Heart left ventricle (tissue), 16 donors: ENCODE results near the gene C5orf47. TPM values are rescaled to one million over a fixed set of nuclear protein-coding genes. Genes with fewer than 3 reads are reported as not detected.

ENCODE experiments used
- ATAC-seq, 4 donors: fragments of 200-7000 bp; cut with Tn5 transposase; one replicate each; pipeline ENCODE4 v1.9.1; 2020 to 2022; ENCODE audit warnings: moderate library complexity in 4 of 4, mild to moderate bottlenecking in 3 of 4, moderate number of reproducible peaks in 1 of 4
- DNase-seq, 5 donors: peaks; one replicate each; pipeline ENCODE4 v3.0.0-alpha.2; 2020
- H3K27ac ChIP-seq, 12 donors: fragments of 200-600 bp; sonication (generic) in 4 of 12; one replicate each; pipeline versions ENCODE4 v1.5.0 to v1.8.0; 2016 to 2022; ENCODE audit warnings: mild to moderate bottlenecking in 2 of 12
- H3K27me3 ChIP-seq, 9 donors: fragments of 200-600 bp; sonication (generic) in 2 of 9; one replicate each; pipeline versions ENCODE4 v1.5.1 to v1.8.0; 2016 to 2022; ENCODE audit warnings: mild to moderate bottlenecking in 3 of 9
- H3K36me3 ChIP-seq, 9 donors: fragments of 200-600 bp; sonication (generic) in 2 of 9; one replicate each; pipeline versions ENCODE4 v1.5.0 to v1.8.0; 2018 to 2022; ENCODE audit warnings: mild to moderate bottlenecking in 2 of 9
- H3K4me1 ChIP-seq, 12 donors: fragments of 200-600 bp; sonication (generic) in 4 of 12; one replicate each; pipeline versions ENCODE4 v1.5.0 to v1.8.0; 2016 to 2022; ENCODE audit warnings: mild to moderate bottlenecking in 3 of 12
- H3K4me3 ChIP-seq, 12 donors: fragments of 200-600 bp; sonication (generic) in 4 of 12; one replicate each; pipeline versions ENCODE4 v1.5.0 to v1.8.0; 2017 to 2022; ENCODE audit warnings: mild to moderate bottlenecking in 9 of 12, moderate library complexity in 4 of 12
- H3K9me3 ChIP-seq, 12 donors: fragments of 200-600 bp; sonication (generic) in 4 of 12; one replicate each; pipeline versions ENCODE4 v1.5.0 to v1.8.0; 2016 to 2022; ENCODE audit warnings: mild to moderate bottlenecking in 1 of 12
- POLR2A ChIP-seq, 2 donors: fragments of 450-650 bp; IDR thresholded peaks; one replicate each; pipeline ENCODE4 v1.6.1; 2017; ENCODE audit warnings: antibody characterized with exemption in 2 of 2, mild to moderate bottlenecking in 2 of 2, moderate library complexity in 2 of 2
- WGBS, 4 donors: extraction: QIAGEN DNeasy Blood & Tissue Kit in 2 of 4; methylation state at CpG; one replicate each; pipeline versions ENCODE4 v1.1.5 to v1.1.7; 2013 to 2018; 5-methylcytosine and 5-hydroxymethylcytosine counted together
- intact Hi-C, 10 donors: fragments of 100-400 bp; cut with DNase I; formaldehyde crosslinking; loops; one replicate each; pipeline versions ENCODE4 v1.11.1 to v1.14.2; 2022
- polyA plus RNA-seq, 2 donors: library from polyadenylated mRNA; stranded (reverse); fragments of 200-250 nt; gene quantifications; one replicate each; pipeline ENCODE4 v1.2.3, GENCODE V29; 2013
- total RNA-seq, 9 donors: library from RNA; depleted of rRNA in 2 of 9; stranded (reverse); fragments of >200 nt in 2 of 9; fragmentation: NEBNext Ultra II Directional in 3 of 9; extraction: Animal tissue kit (Norgen Biotek cat#: 25700) in 3 of 9; gene quantifications; one replicate each; pipeline versions ENCODE4 v1.1.0 to v1.2.4, GENCODE V29; 2016 to 2023
- TF ChIP-seq, protein P1 (sequence below), 12 donors: fragments of 200-600 bp; sonication (generic) in 4 of 12; IDR thresholded peaks; one replicate each; pipeline versions ENCODE4 v1.5.0 to v1.8.0; 2018 to 2022; ENCODE audit warnings: antibody characterized with exemption in 12 of 12, mild to moderate bottlenecking in 5 of 12
- donor health status: ischemic (EF 13 %, LVEDD 7.1; RV severe dilation, severe dysfunction).
- donor health status: healthy with polysubstance abuse.
- donor health status: DM: no; HTN: yes; CAD: no.
- donor health status: DM: no; HTN: no; CAD: no.
- donor health status: ischemic (EF 25% LVEDD 6.9; RV normal size, moderate dysfunction).
- donor health status: ischemic (EF 25% LVEDD 5.7; RV mildly dilated, moderate dysfunction).
- donor health status: healthy.
- donor health status: DM: yes; HTN: yes; CAD: no.
- donor health status: ischemic (EF 35%, LVEDD 5.7; RV mildly dilated, moderate dysfunction).
- donor health status: nonischemic (EF 11% LVEDD 7.7; RV severe dilation, severe dysfunction).
- donor health status: DM: yes; HTN: yes; CAD: no.
- donor health status: PGD.
- donor health status: ischemic (EF 29% LVEDD 5.4; RV normal size, mild dysfunction).
- donor health status: nonischemic (EF 23%, LVEDD 6.1; RV moderate dilation, normal function).

Gene C5orf47
- total and polyA plus RNA-seq, 11 donors, result 0.12 to 0.58 (median 0.15) TPM; not detected in 7

DNA sequence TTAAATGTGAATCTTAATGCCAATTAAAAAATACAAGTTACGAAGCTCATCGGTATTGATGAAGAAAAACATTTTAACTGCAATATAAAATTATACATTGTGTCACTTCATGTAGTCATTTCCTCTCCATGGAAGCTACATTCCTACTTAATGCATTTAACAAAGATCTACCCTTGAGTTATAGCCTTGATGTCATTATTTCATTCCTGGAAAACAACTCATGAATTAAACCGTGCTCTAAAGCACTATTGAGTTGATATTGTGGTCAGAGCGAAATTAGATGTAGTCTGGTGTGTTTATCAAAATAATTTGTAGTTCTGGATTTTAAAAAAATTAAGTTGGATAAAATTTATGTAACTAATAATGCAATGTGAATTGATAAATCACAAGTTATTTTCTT is 11.1 kb downstream of the C5orf47 start:
- Histone ChIP-seq H3K27ac (no peak overlapping the region), H3K4me1 (no peaks in the 10 kb centered on the region), H3K27me3 (peaks cover 0 to 11% (median 0%) of the 10 kb centered on the region in 9 donors), H3K4me3 (no peak overlapping the region), H3K36me3 (no peaks in the 10 kb centered on the region), H3K9me3 (no peaks in the 10 kb centered on the region)
- no peak for ATAC-seq
- WGBS, 4 donors, result 81 to 86% (median 85%) methylated on average over 4 of the region's 4 CpGs
- no peak for DNase-seq
- no peak for TF ChIP-seq POLR2A (IDR thresholded peaks at IDR 0.05)
- TF ChIP-seq, protein P1, sequence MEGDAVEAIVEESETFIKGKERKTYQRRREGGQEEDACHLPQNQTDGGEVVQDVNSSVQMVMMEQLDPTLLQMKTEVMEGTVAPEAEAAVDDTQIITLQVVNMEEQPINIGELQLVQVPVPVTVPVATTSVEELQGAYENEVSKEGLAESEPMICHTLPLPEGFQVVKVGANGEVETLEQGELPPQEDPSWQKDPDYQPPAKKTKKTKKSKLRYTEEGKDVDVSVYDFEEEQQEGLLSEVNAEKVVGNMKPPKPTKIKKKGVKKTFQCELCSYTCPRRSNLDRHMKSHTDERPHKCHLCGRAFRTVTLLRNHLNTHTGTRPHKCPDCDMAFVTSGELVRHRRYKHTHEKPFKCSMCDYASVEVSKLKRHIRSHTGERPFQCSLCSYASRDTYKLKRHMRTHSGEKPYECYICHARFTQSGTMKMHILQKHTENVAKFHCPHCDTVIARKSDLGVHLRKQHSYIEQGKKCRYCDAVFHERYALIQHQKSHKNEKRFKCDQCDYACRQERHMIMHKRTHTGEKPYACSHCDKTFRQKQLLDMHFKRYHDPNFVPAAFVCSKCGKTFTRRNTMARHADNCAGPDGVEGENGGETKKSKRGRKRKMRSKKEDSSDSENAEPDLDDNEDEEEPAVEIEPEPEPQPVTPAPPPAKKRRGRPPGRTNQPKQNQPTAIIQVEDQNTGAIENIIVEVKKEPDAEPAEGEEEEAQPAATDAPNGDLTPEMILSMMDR (IDR thresholded peaks at IDR 0.05), result no peak
- intact Hi-C loops, result no loop called here

DNA sequence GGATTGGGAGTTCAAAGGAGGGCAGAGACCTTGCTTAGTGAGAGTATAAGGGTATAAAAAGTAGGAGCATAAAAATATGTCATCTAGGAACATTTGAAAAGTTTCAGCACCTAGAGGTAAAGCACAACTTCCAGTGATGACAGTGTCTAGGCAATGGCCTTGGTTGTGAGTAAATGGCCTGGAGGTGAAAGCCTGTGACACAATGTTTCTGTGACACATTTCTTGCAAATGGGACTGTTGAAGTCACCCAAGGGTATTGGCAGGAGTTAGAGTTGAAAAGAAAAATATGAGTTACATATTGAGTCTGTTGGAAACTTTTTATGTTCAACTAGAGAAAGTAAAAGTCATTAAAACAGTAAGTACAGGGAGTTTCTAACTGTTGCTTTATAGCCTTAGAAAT is 14.8 kb downstream of the C5orf47 start:
- Histone ChIP-seq H3K4me1 (no peaks in the 10 kb centered on the region), H3K36me3 (no peaks in the 10 kb centered on the region), H3K27me3 (peaks cover 0 to 22% (median 0%) of the 10 kb centered on the region in 9 donors), H3K27ac (no peak overlapping the region), H3K4me3 (no peak overlapping the region), H3K9me3 (no peaks in the 10 kb centered on the region)
- TF ChIP-seq POLR2A (IDR thresholded peaks at IDR 0.05), result no peak
- TF ChIP-seq, protein P1 (IDR thresholded peaks at IDR 0.05), result no peak
- ATAC-seq (no peak), DNase-seq (no peak)
- intact Hi-C loops, result no loop called here

DNA sequence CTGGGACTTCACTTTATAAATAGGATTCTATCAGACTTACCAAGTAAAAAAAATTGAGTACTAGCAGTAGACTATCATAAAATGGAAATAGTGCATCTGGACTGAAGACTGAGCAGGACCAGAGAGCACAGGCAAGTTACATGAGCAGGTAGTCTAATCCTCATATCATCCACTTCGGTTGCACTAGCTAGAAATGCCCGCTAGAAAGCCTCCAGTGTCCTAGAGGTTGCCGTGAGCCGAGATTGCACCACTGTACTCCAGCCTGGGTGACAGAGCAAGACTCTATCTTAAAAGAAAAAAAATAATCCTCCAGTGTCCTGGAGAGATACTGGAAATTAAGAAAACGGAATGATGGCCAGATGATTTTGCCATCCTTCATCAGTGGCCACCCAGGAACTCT is 20.0 kb downstream of the C5orf47 start:
- 85 to 91% (median 87%) methylated on average over 5 of the region's 5 CpGs for WGBS, 4 donors
- TF ChIP-seq POLR2A (IDR thresholded peaks at IDR 0.05), result no peak
- TF ChIP-seq, protein P1 (IDR thresholded peaks at IDR 0.05), result no peak
- H3K27ac ChIP-seq, result no peak overlapping the region
- no peaks in the 10 kb centered on the region for H3K9me3 ChIP-seq
- intact Hi-C loops, result no loop called here
- H3K27me3 ChIP-seq, result peaks cover 0 to 11% (median 0%) of the 10 kb centered on the region in 9 donors
- DNase-seq (no peak), ATAC-seq (no peak)
- H3K4me1 ChIP-seq, result no peaks in the 10 kb centered on the region
- no peaks in the 10 kb centered on the region for H3K36me3 ChIP-seq
- no peak overlapping the region for H3K4me3 ChIP-seq

DNA sequence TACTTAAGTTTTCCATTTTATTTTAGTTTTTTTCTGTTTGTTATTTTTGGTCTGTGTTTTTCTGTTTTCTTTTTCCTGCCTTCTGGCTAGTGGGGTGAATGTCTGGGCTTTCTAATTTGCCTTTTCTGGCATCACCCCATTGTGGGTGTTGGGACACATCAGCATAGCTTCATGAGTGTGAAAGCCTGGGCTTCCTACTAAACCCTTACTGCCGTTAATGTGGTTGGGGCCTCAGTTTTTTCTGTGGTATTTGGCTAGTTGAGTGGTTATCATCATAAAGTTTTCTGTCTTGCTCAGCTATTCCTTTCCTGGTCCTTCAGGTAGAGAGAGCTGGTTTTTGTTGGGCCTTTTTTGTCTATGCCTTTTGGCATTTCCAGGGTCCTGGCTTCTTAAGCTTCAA is 21.4 kb downstream of the C5orf47 start:
- Histone ChIP-seq H3K4me1 (no peaks in the 10 kb centered on the region), H3K27me3 (peaks cover 0 to 10% (median 0%) of the 10 kb centered on the region in 9 donors), H3K4me3 (no peak overlapping the region), H3K27ac (no peak overlapping the region), H3K9me3 (no peaks in the 10 kb centered on the region), H3K36me3 (no peaks in the 10 kb centered on the region)
- WGBS, 4 donors, result 67 to 88% (median 72%) methylated on average over 1 of the region's 1 CpG
- intact Hi-C loops, result no loop called here
- DNase-seq, result no peak
- ATAC-seq, result no peak
- no peak for TF ChIP-seq POLR2A (IDR thresholded peaks at IDR 0.05)
- TF ChIP-seq, protein P1 (IDR thresholded peaks at IDR 0.05), result no peak
